Panc1 (cell line): ENCODE data around the gene HIGD1C. TPM values are rescaled to one million over a fixed set of nuclear protein-coding genes. Genes with fewer than 3 reads are reported as not detected.
"Not testable (repeated sequence)": the region's sequence is repeated elsewhere in the genome, so short reads cannot be mapped to it uniquely, and the experiment has no call there.

Experiments
- ATAC-seq: fragments of 200-7000 bp; cut with Tn5 transposase; 2 replicates; pipeline ENCODE4 v1.9.1; 2020; ENCODE audit warnings: mild to moderate bottlenecking, moderate library complexity
- BruUV-seq: library from RNA; stranded (reverse); fragments of 400-500 nt; replicated peaks from 2 replicates; lab custom pipeline; 2021; lab: Mats Ljungman, UMichigan
- CTCF ChIA-PET: fragments of 300-600 bp; sonication (Branson Sonifier 250); formaldehyde crosslinking; loops from one replicate; lab custom pipeline; 2022; ENCODE audit warnings: antibody characterized with exemption; lab: Charles Lee
- POLR2A ChIA-PET: fragments of 300-600 bp; sonication (Branson Sonifier 250); formaldehyde crosslinking; loops from one replicate; lab custom pipeline; 2022; ENCODE audit warnings: antibody characterized with exemption; lab: Charles Lee
- DNase-seq: peaks from one replicate; pipeline ENCODE4 v3.0.0-alpha.2; 2010; ENCODE audit warnings: low read depth, low spot score
- H3K27ac ChIP-seq: 2 replicates; pipeline ENCODE4 v1.5.1; 2011; ENCODE audit warnings: mild to moderate bottlenecking, low read length, inconsistent platforms
- H3K27me3 ChIP-seq: fragments of 200-500 bp; sonication (Bioruptor generic); 2 replicates; pipeline ENCODE4 v1.6.0; 2014; ENCODE audit warnings: low read length, inconsistent platforms; ENCODE audit not compliant: control insufficient read depth, insufficient read depth
- H3K36me3 ChIP-seq: fragments of 200-500 bp; sonication (Bioruptor generic); 2 replicates; pipeline ENCODE4 v1.5.1; 2014; ENCODE audit warnings: inconsistent platforms, mild to moderate bottlenecking, low read length, moderate library complexity; ENCODE audit not compliant: control insufficient read depth, insufficient read depth
- H3K4me1 ChIP-seq: 2 replicates; pipeline ENCODE4 v1.5.1; 2011; ENCODE audit warnings: inconsistent platforms, mild to moderate bottlenecking, low read length, moderate library complexity; ENCODE audit not compliant: control insufficient read depth, insufficient read depth
- H3K4me3 ChIP-seq, 2 experiments: 2 replicates each; pipeline ENCODE4 v1.5.1; 2011 to 2012; ENCODE audit warnings: low read depth in 2 of 2, low read length in 2 of 2, mild to moderate bottlenecking in 2 of 2, inconsistent platforms in 1 of 2, moderate library complexity in 1 of 2
- H3K9me3 ChIP-seq: fragments of 200-500 bp; sonication (Bioruptor generic); 2 replicates; pipeline ENCODE4 v1.5.1; 2014; ENCODE audit warnings: low read depth, mild to moderate bottlenecking, inconsistent platforms, low read length, moderate library complexity; ENCODE audit not compliant: control insufficient read depth, insufficient read depth
- POLR2AphosphoS5 ChIP-seq: IDR thresholded peaks from 2 replicates; pipeline ENCODE4 v1.6.1; 2012; ENCODE audit warnings: mild to moderate bottlenecking, low read depth, low read length, moderate library complexity
- REST ChIP-seq, 2 experiments: IDR thresholded peaks; 2 replicates each; pipeline ENCODE4 v1.6.1; 2011 to 2012; ENCODE audit warnings: low read depth in 2 of 2, control low read depth in 1 of 2, low read length in 1 of 2, mild to moderate bottlenecking in 1 of 2, moderate library complexity in 1 of 2; ENCODE audit not compliant: insufficient read depth in 1 of 2
- SIN3A ChIP-seq: IDR thresholded peaks from 2 replicates; pipeline ENCODE4 v1.6.1; 2012; ENCODE audit warnings: low read depth, mild to moderate bottlenecking, low read length, moderate library complexity, borderline replicate concordance; ENCODE audit not compliant: insufficient read depth
- TCF7L2 ChIP-seq: IDR thresholded peaks from 2 replicates; pipeline ENCODE4 v1.6.1; 2011; ENCODE audit warnings: mild to moderate bottlenecking, low read depth, low read length, inconsistent platforms
- in situ Hi-C: cut with HindIII; loops from 2 replicates; pipeline ENCODE4 v1.10.0; 2016; ENCODE audit warnings: low sequenced_read_pairs, low pct_unique_long_range_greater_than_20kb
- intact Hi-C: fragments of 100-400 bp; cut with micrococcal nuclease; formaldehyde crosslinking; loops from one replicate; pipeline ENCODE4 v1.10.0; 2022; ENCODE audit not compliant: unreplicated experiment
- total RNA-seq: library from RNA; stranded (reverse); gene quantifications from one replicate; pipeline ENCODE4 v1.2.1, GENCODE V29; 2021; ENCODE audit not compliant: unreplicated experiment
- TF ChIP-seq, protein P1 (sequence below): fragments of 450-650 bp; IDR thresholded peaks from 2 replicates; pipeline ENCODE4 v1.5.1; 2017; ENCODE audit warnings: mild to moderate bottlenecking

Gene HIGD1C
- total RNA-seq, 1 experiment from 2014 or later: not detected

DNA sequence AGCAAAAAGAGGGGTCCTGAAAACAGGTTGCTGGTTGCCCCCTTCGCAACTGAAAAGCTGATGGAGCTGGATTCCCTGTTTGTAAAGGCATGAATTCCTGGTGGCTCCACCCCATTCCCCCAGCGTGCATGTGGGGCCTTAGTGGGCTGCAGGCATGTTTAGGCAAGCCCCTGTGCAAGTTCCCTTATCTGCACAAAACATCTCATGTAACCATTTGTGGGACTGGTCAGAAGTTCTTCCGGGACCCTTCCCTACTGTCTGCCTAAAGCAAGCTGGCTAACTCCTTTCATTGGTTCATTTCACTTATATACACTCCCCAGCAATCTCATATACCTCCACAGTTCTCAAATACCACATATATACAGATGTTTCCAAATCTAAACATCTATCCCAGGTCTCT, 24.0 kb upstream of the HIGD1C start:
- H3K27me3 ChIP-seq: 0 out of 2 replicates have a peak, but pooled peaks cover 2% of the 10 kb centered on the region
- no TSS peak for BruUV-seq
- TF ChIP-seq, protein P1, sequence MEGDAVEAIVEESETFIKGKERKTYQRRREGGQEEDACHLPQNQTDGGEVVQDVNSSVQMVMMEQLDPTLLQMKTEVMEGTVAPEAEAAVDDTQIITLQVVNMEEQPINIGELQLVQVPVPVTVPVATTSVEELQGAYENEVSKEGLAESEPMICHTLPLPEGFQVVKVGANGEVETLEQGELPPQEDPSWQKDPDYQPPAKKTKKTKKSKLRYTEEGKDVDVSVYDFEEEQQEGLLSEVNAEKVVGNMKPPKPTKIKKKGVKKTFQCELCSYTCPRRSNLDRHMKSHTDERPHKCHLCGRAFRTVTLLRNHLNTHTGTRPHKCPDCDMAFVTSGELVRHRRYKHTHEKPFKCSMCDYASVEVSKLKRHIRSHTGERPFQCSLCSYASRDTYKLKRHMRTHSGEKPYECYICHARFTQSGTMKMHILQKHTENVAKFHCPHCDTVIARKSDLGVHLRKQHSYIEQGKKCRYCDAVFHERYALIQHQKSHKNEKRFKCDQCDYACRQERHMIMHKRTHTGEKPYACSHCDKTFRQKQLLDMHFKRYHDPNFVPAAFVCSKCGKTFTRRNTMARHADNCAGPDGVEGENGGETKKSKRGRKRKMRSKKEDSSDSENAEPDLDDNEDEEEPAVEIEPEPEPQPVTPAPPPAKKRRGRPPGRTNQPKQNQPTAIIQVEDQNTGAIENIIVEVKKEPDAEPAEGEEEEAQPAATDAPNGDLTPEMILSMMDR: no peak
- TF ChIP-seq TCF7L2 (no peak), POLR2AphosphoS5 (no peak), REST (IDR thresholded peaks at IDR 0.05; ENCODE audit: insufficient read depth in 1 of 2, low read depth in 2 of 2, low read length in 1 of 2) (no peak), SIN3A (no peak)
- in situ Hi-C loops: no loop called here
- no peaks in the 10 kb centered on the region for H3K4me1 ChIP-seq
- intact Hi-C loops: no loop called here
- ATAC-seq (no peak), DNase-seq (no peak)
- ChIA-PET POLR2A (no interaction called here), CTCF (no interaction called here)
- H3K4me3 ChIP-seq: no peak overlapping the region
- H3K36me3 ChIP-seq: no peaks in the 10 kb centered on the region
- no peaks in the 10 kb centered on the region for H3K9me3 ChIP-seq
- no peak overlapping the region for H3K27ac ChIP-seq

DNA sequence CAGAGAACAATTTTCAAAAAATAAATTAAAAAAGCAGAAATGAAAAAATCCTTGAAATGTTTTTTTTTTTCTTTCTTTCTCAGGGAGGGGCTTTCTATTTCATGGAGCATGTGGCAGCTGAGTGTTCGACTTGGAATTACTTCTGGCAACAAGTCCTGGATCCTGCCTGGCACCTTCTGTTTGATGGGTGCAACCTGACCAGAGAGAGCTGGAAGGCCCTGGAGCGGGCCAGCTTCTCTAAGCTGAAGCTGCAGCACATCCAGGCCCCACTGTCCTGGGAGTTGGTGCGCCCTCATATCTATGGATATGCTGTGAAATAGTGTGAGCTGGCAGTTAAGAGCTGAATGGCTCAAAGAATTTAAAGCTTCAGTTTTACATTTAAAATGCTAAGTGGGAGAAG, 22.5 kb upstream of the HIGD1C start:
- intact Hi-C loops: no loop called here
- Histone ChIP-seq H3K27me3 (0 out of 2 replicates have a peak, but pooled peaks cover 2% of the 10 kb centered on the region), H3K27ac (no peak overlapping the region), H3K4me3 (no peak overlapping the region), H3K36me3 (no peaks in the 10 kb centered on the region), H3K9me3 (no peaks in the 10 kb centered on the region), H3K4me1 (no peaks in the 10 kb centered on the region)
- ATAC-seq (no peak), DNase-seq (no peak)
- ChIA-PET CTCF (no interaction called here), POLR2A (no interaction called here)
- TF ChIP-seq POLR2AphosphoS5 (no peak), SIN3A (no peak), TCF7L2 (no peak), REST (IDR thresholded peaks at IDR 0.05; ENCODE audit: insufficient read depth in 1 of 2, low read depth in 2 of 2, low read length in 1 of 2) (no peak)
- TF ChIP-seq, protein P1: no peak
- no TSS peak for BruUV-seq
- in situ Hi-C loops: no loop called here

DNA sequence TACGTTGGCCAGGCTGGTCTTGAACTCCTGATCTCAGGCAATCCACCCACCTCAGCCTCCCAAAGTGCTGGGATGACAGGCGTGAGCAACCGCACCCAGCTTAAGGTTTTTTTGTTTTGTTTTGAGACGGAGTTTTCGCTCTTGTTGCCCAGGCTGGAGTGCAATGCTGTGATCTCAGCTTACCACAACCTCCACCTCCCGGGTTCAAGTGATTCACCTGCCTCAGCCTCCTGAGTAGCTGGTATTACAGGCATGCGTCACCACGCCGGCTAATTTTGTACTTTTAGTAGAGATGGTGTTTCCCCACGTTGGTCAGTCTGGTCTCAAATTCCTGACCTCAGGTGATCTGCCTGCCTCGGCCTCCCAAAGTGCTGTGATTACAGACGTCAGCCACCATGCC, 21.9 kb upstream of the HIGD1C start:
- CTCF ChIA-PET: interaction anchor here (0.6 kb wide), 1 partner anchor 49 kb away, joined by 3 read pairs; no protein-coding TSS in a partner anchor
- H3K36me3 ChIP-seq, DNase-seq, H3K4me3 ChIP-seq, POLR2A ChIA-PET, H3K27ac ChIP-seq, H3K27me3 ChIP-seq, H3K9me3 ChIP-seq, ATAC-seq, intact Hi-C loops, H3K4me1 ChIP-seq, BruUV-seq, in situ Hi-C loops: not testable (repeated sequence)
